Hematopoietic multipotent progenitor cell treated with erythropoietin and hydrocortisone succinate and interleukin-3 and kit ligand, for 15 days (in vitro differentiated cells): ENCODE data around the gene NCAN.
"Not testable (repeated sequence)": the region's sequence is repeated elsewhere in the genome, so short reads cannot be mapped to it uniquely, and the experiment has no call there.

Experiments
- DNase-seq: peaks from one replicate; pipeline ENCODE4 v3.0.0-alpha.2; 2015; ENCODE audit warnings: low spot score

Gene NCAN

DNA sequence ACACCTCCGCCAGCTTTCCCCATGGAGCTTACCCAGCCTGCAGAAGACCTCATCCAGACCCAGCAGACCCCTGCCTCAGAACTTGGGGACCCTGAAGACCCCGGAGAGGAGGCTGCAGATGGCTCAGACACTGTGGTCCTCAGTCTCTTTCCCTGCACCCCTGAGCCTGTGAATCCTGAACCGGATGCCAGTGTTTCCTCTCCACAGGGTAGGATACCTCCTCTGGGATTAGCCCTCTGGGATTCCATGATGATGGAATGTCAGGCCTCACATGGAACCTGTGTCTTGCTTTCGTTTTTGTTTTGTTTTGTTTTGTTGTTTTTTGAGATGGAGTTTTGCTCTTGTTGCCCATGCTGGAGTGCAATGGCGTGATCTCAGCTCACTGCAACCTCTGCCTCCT, 17.8 kb upstream of the NCAN start:
- no peak for DNase-seq

DNA sequence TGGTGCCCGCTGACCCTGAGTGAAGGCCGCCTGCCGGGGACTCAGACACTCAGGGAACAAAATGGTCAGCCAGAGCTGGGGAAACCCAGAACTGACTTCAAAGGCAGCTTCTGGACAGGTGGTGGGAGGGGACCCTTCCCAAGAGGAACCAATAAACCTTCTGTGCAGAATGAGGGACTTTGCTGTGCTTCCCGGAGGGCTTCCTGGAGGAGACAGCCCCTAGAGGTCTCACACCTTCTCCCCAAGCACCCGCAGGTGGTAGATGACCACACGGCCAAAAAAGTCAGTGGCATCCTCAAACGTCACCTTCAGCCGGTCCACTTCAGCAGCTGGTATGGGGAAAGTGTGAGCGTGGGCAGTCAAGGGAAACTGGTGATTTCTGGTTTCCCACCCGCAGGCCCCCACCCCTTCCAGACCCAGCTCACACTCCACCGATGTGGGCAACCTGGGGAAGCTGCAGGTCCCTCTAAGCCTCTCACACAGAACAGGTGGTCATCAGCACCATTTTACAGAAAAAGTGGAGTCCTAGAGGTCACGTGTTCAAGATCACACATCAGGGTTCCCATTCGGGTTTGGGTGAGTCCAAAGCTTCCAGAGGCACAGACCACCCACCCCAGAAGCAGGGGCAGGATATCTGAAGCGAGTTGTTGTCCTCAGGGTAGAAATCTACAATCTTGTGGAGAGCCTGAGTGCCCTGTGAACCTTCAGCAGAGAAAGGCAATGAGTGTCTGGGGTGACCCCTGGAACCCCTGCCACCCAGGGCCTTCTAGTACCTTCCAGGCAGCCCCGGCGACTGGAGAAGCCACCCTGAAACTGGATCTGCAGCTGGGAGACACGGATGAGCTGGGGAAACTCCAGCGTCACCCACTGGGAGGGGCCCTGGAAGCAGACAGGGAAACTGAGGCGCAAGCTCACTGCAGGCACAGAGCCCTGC, 9.8 kb upstream of the NCAN start:
- DNase-seq = no peak

DNA sequence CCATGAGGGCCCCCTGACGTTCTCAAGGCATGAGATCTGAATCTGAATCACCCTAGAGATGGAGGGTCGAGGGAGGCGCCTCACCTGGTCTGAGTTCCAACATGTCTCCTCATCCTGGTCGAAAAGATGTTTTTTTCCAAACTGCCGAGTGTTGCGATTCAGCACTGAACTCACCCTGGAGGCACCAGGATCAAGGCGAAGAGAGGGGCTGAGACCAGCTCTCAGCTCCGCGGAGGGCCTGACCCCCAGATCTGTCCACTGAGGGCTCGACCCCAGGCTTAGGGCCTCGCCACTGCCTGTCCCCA, 9.1 kb upstream of the NCAN start:
- no peak for DNase-seq

DNA sequence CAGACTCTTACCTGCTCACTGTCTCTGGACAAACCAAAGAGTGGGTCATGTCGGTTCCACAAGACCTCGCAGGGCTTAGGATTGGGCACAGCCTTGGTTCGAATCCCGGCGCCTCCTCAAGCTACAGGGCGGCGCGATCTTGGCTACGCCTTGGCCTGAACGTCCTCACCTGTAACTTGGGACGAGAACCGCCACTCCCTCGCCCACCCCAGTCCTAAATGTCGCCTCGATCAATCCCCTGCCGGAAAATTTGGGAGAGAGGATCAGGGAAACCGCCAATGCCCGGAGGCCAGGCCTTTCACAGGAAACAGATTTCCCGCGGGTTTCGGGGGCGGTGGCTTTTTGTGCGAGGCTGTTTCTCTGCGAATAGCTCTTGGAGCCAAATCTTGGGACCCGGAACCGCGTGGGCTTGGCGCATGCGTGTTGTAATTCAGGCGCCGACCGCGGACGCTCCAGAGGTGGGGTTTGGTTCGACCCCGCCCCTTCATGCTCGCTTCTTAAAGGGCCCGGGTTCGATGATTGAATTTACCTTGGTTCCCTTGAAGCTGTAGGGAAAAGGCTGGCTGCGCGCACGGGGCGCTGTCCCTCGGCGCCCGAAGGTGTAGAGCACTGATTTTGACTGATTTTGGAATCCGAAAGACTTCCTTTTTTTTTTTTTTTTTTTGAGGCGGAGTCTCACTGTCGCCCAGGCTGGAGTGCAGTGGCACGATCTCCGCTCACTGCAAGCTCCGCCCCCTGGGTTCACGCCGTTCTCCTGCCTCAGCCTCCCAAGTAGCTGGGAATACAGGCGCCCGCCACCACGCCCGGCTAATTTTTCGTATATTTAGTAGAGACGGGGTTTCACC, 8.5 kb upstream of the NCAN start, which contains the start of gene NR2C2AP:
TSS of gene NR2C2AP (minus strand) at position 403 of the 845 bp plus-strand sequence. CDS start at position 49, 354 bp downstream.
- DNase-seq = peak; percentile 89

DNA sequence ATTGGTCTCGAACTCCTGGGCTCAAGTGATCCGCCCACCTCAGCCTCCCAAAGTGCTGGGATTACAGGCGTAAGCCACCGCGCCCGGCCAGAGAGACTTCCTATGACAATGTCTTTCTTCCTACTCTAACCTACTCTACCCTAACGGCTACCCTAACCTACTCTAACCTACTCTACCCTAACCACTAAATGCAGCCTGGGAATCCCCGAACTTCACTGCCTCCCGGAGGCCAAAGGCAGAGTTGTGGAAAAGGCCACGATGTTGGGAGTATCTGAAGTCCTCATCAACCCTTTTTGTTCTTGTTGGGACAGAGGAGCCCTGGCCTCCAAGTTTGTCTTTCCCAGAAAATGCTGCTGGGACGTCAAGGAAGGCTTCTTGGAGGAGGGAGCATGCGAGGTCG, 7.6 kb upstream of the NCAN start:
- DNase-seq = no peak

DNA sequence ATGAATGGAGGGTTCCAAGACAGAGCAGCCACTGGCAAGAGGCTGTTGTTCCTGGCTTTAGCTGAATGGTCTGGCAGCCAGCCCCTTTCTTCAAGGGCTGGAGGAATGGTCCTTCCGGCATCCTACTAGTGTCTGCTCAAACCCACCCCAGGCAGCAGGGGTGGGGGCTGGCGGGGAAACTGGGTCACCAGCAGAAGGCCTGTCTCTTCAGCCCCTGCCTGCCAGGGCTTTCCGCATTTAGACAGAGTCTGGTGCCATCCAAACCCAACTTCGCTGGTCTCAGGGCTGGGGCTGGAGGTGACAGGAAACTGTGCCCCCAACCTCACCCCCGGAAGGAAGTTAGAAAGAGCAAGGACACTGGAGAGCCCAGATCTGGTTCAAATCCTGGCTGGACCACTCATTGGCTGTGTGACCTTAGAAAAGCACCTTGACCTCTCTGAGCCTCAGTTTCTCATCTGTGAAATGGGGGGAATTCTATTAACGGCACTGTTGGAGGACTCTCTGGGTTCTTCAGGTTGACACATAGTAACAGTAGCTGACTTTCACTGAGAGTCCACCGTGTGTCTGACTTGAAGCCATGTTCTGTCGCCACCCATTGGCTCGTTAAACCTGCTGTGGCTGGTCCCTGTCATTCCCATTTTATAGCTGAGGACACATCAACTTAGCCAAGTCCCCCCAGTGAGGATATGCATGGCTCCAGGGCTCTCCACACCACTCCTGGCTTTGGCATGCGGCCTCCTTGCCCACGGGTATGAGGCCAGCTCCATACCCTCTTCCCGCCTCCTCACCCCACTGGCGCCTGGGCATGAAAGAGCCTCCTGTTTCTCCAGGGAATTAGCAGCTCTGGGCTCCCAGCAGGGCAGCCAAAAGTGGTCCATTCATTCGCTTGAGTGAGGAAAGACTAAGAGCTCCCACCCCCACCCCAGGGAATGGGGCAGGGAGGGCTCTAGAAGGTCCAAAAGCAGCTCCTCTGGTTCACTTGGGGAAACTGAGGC, 6.0 kb upstream of the NCAN start:
- no peak for DNase-seq

DNA sequence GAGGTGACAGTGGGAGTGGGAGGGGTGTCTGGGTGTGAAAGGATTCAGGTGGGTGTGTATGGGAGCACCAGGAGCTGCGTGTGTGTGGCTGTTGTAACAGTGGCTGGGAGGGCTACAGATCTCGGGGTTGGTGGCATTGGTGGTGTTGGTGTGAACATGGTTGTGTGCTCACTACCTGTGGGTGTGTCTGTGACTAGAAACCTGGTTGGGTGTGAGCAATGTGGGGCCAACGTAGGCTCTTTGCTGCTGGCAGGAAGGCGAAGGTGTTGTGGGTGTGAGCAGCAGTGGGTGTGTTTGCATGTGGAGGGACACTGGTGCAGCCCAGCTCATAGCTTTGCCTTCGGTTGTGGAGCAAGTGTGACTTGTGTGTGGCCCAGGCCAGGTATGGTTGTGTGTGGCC, 4.8 kb upstream of the NCAN start:
- no peak for DNase-seq

DNA sequence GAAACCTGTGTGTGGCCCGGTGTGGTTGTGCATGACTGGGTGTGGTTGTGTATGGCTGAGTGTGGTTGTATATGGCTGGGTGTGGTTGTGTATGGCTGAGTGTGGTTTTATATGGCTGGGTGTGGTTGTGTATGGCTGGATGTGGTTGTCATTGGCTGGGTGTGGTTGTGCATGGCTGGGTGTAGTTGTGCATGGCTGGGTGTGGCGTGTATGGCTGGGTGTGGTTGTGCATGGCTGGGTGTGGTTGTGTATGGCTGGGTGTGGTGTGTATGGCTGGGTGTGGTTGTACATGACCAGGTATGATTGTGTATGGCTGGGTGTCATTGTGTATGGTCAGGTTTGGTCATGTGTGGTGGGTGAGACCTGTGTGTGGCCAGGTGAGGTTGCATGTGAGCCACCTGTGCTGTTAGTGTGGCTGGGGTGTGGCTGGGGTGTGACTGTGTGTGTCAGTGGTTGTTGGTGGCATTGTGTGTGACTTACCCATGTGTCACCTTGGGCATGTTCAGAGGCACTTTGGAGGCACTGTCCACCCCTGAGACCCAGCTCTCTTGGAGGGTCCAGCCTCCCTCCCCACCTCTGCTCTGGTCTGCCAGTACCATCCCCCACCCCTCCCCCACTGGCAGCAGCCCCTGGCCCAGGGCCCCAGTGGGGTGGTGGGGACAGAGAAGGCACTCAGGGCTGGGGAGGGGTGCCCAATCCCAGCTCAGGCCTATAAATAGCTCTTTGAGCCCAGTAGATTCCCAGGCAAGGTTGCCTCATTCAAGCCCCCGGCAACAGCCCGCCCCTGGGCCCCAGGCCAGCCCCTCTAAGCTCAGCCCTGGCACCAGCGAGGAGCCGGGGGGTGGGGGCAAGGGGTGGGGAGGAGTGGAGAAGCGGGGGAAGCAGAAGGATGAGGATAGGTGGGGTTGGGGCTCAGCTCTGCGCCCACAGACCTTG, 3.9 kb upstream of the NCAN start:
- no peak for DNase-seq

DNA sequence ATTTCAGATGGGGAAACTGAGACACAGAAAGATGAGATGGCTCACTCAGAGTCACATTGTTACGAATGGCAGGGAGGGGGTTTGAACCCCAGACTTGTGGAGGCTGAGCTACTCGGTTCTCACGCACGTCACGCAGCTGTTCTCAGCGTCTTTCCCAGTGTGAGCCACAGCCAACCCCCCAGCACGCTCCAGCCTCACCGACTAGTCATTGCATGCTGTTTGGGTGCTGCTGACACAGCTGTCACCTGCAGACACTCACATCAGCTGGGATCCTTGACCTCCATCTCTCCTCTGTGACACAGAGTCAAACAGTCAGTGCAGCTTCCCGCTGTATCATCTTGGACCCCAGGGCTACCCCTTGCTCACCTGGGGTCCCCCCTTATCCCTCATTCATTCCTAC, 2.4 kb upstream of the NCAN start:
- DNase-seq = no peak

DNA sequence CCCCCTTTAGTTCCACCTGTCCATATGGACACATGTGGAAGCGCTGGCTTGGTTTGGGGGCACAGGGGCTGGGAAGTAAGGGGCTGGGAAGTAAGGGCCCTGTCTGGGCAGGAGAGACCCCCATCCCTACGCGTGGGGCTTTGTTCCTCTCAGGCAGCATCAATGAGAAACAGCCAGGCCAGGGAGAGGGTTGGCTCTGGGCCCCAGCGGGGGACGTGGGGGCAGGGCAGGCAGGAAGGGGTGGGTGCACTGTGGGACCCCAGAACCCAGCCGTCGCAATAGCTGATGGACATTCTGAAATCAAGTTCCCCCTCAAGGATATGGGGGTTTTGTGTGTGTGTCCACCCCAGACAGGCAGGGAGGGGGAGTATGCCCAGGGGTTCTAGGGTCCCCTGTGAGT, 1.2 kb downstream of the NCAN start:
- DNase-seq = no peak

DNA sequence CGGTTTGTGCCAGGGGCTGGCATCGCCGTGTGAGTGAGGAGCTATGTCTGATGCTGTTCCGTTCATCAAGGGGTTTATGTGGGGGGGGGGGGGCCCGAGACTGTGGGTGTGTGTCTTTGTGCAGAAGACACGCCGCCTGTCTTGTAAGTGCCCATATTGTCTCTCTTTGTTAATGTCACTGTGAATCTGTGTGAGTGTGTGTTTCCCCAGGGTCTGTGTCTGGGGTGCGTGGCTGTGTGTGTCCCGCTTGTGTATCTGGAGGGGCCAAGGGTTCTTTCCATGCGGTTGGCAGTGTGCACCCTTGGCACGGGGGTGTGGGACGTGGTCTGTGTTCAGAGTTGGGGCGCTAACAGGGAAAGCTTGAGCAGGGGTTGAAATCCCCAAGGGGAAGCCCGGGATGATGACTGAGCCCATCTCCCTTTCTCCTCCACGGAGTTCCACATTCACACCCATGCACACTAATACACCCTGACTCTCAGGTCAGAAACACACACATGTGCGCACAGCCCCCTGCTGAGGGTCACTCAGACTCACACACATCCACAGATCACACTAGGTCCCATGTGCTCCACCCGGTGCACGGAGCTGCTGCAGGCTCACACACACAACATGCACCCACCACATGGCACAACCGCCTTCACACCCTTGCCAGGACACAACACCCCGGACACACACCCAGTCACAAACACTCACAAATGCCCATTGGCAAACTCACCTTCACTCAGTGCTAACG, 1.8 kb downstream of the NCAN start:
- DNase-seq = no peak

DNA sequence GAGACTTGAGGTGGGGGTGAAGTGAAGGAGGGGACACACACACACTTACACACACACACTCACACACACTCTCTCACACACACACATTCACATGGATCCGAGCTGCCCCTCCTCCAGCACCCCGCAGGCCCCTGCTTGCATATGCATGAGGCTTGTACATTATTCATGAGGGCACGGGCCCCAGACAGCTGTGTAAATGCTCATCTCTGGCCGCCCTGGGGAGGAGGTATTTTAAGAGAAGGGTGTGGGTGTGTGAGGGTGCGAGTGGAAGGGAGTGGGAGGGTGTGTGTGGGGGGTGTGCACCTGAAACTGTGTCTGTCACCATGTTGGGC, 2.4 kb downstream of the NCAN start:
- DNase-seq = no peak

DNA sequence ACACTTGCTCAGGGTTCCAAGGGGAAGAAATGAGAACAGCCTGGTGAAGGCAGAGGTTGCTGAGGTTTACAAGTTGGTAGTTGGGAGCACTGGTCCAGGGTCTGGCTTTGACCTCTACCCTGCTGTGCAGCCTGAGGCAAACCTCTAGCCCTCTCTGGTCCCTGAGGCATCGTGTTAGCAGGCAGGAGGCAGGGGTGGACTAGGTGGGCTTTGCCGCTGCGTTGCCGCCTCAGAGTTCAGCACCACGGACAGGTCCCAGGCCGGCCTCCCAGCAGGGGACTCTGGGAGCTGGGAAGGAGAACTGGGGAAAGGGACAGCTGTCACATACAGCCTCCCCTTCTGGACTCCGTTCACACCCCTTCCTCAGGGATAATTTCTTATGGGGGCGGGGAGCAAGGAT, 3.1 kb downstream of the NCAN start:
- no peak for DNase-seq

DNA sequence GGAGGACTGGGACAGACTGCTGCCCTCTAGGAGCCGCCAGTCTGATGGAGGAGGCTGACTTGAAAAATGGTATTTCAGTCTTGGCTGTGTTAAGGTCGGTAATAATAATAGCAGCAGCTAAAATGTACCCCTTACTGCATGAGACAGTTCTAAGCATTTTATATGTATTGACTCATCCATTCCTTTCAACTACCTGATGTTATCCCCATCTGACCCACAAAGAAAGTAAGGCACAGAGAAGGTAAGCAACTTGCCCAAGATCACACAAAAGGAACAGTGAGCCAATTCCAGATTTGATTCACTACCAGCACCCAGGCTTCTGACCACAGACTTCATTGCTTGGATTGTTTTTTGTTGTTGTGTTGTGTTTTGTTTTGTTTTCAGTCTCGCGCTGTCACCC, 4.0 kb downstream of the NCAN start:
- no peak for DNase-seq

DNA sequence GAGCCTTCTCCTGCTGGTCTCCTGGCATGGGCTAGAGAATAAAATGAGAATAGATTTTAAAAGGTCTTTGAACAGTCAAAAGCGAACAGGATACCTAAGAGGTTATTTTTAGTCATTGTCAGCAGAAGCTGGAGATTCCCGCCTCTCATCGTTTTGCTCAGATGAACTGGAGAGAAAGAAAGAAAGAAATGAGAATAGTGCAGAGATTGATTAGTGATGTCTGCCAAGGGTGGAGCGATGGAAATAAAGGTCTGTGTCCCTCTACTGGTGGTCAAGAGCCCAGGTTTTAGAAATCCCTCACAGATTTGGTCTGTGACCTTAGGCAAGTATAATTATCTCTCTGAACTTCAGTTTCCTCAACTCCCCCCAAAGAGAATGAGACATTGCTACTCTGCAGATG, 5.3 kb downstream of the NCAN start:
- DNase-seq = no peak

DNA sequence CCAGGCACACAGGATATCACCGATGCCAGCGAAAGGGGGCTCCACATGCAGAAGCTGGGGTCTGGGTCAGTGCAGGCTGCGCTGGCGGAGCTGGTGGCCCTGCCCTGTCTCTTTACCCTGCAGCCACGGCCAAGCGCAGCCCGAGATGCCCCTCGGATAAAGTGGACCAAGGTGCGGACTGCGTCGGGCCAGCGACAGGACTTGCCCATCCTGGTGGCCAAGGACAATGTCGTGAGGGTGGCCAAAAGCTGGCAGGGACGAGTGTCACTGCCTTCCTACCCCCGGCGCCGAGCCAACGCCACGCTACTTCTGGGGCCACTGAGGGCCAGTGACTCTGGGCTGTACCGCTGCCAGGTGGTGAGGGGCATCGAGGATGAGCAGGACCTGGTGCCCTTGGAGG, 7.2 kb downstream of the NCAN start:
- no peak for DNase-seq

DNA sequence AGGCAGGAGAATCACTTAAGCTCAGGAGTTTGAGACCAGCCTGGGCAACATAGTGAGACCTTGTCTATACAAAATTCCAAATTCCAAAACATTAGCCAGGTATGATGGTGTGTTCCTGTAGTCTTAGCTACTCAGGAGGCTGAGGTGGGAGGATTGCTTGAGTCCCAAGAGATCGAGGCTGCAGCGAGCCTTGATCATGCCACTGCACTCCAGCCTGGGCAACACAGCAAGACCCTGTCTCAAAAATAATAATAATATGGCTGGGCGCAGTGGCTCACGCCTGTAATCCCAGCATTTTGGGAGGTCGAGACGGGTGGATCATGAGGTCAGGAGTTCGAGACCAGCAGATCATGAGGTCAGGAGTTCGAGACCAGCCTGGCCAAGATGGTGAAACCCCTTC, 9.2 kb downstream of the NCAN start:
- not testable (repeated sequence) for DNase-seq

DNA sequence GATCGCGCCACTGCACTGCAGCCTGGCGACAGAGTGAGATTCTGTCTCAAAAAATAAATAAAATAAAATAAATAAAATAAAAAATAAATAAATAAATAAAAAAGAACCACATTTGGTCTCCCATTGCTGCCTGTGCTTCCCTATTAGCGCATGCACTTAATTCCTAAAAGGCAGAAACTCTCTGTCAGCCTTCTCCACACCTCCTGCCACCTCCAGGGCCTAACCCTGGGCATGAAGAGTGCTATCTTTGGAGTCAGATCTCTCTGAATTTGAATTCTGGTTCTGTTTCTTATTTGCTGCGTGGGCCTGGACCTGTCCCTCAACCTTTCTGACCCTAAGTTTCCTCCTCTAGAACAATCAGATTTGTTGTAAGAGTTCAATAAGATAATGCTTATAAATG, 11.3 kb downstream of the NCAN start:
- no peak for DNase-seq

DNA sequence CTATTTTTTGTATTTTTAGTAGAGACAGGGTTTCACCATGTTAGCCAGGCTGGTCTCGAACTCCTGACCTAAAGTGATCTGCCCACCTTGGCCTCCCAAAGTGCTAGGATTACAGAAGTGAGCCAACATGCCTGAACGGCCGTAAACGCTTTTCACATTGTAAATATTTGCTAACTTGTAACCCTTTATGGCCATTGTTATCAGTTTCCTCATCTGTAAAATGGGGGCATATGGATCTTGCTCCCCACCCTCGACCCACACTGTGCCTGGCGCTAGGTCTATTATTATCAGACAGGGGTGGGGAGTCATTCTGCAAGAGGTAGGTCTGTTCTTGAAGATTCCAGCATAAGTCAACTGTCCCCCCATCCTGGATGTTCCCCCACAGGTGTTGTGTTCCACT, 11.9 kb downstream of the NCAN start:
- DNase-seq = no peak

DNA sequence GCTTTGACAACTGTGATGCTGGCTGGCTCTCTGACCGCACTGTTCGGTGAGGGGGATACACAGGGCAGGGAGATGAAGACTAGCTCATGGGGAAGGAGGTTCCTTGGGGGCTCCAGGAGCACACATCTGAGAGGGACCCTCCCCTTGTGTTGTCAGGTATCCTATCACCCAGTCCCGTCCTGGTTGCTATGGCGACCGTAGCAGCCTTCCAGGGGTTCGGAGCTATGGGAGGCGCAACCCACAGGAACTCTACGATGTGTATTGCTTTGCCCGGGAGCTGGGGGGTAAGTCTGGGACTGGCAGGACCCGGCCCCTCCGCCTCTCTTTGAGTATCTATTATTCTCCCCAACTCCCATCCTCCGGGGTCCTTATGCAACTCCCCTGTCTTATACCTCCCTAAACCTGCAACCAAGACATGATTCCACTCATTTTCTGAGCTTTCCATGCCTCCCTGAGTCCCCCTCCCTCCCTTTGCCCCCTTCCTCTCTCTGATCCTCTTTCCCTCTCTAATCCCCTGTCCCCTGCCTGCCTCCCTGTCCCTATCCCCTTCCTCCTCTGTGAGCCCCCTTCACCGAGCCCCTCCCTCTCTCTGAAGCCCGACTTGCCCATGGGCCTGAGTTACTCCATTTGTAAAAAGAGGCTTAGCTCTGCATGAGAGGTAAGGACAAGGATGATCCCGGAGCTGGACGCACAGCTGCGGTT, 12.5 kb downstream of the NCAN start:
- DNase-seq = no peak
